GOT3 (cell line): Measurements from ENCODE around the gene SLC5A6.

Experiments
- DNase-seq: peaks from one replicate; lab custom pipeline; 2025; ENCODE audit warnings: mixed read lengths; lab: John Stamatoyannopoulos, UW

Gene SLC5A6

DNA sequence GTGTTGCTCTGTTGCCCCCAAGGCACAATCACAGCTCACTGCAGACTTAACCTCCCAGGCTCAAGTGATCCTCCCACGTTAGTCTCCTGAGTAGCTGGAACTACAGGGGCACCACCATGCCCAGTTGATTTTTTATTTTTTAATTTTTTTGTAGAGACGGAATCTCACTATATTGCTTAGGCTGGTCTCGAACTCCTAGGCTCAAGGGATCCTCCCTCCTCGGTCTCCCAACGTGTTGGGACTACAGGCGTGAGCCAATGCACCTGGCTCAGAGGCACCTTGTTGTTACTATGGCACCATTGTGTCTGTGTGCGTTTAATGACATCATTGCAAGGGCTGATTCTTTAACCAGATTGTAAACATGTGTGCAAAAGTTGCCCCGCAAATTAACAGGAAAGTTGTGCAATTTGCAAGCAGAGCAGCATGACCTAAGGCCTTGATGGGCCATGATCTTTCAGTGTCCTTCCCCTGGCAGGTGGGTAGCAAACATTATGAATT is 40.7 kb downstream of the SLC5A6 start:
- DNase-seq: no peak

DNA sequence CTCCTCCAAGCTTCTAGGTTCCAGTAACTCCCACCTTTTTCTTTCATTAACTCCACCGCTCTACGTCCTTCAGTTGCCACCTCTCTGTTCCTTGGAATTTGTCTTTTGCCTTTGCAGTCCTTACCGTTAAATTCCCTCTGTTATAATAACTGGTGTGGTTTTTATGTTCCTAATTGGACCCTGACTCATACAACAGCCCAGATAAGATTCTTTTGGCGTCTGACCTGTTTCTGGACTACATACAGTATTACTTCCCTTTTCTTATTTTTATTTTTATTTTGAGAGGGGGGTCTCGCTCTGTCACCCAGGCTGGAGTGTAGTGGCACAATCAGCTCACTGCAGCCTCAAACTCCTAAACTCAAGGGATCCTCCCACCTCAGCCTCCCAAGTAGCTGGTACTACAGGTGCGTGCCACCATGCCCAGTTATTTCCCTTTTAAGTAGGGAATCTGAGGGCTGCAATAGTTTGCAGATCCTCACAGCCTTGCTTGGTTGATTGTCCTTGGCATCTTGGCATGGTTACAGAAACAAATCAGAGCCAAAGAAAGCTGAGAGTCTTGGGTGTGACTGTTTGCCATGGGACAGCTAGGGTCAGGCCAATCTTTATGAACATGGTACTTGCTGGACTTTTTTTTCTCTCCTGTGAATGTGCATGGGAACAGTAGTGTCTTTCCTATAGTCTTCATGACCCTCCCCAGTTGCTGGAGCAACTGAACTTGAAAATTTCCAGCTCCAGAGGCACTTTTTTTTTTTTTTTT is 41.3 kb downstream of the SLC5A6 start:
- DNase-seq: no peak

DNA sequence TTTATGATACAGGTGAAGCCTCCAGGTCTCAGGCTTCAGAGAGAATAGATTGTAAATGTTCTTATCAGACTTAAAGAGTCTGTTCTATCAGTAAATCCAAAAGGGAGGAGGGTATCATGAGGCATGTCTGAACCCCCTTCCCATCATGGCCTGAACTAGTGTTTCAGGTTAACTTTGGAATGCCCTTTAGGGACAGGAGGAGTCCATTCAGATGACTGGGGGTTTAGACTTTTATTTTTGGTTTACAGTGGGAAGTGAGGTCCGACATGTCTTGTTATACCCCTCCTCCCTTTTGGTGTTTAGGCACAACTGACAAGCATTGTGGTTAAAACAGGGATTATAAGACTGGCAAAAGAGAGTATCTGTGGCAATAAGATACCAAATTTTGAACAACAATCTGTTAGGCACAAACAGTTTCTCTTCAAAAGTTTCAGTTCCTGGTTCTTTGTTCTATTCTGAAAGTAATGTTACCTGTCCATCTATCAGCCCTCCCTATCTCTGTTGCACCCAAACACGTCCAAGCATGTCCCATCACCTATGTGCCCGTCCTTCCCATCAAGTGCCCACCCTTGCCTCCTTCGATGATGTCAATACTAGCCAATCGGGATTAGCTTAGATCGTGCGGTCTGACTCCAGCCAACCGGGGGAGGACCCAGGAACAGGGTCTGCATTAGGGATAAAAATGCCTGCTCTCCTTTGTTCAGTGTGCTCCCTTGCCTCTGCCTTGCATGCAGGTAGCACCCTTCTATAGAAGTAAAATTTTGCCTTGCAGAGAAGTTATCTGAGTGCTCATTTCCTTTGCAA is 46.9 kb downstream of the SLC5A6 start:
- DNase-seq: no peak

DNA sequence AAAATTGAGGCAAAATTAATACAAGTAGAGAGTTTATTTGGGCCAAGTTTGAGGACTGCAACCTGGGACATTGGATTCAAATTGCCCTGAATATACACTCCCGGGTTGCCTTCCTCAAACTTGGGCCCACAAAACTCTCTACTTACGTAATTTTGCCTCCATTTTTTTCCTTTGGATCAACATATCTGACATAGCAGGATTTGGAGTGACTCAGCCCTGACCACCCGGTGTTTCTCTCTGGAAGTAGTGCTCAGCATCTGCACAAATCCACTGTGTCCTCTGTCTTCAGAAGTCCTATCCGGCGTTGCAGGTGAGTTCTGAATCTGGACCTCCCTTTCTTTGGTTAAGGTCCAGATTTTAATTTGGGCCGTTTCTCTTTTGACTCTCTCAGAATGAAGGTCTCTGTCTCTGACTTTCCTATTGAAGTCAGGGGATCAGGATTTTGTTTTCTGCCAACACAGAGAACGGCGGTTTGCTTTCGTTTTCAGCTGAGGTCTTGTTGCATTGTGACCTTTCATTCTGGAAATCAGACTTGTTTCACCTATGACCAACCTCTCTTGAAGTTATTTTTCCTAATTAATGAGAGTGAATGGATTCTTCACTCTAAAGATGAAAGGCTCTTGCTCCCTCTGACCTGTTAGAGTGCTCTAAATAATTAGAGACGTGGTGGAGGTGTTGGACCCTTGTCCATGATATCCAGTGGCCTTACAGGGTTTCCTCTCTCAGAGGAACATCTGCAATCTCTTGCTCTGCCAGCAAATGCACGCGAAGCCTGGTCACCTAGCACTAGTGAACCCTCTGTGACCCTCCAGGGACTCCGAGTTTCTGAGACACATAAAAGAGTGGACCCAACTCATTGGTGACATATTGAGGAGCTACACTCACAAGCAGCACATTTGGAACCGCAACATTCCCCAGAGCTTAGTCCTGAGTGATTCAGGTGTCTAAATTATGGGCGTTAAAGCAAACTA is 49.6 kb downstream of the SLC5A6 start:
- DNase-seq: no peak

DNA sequence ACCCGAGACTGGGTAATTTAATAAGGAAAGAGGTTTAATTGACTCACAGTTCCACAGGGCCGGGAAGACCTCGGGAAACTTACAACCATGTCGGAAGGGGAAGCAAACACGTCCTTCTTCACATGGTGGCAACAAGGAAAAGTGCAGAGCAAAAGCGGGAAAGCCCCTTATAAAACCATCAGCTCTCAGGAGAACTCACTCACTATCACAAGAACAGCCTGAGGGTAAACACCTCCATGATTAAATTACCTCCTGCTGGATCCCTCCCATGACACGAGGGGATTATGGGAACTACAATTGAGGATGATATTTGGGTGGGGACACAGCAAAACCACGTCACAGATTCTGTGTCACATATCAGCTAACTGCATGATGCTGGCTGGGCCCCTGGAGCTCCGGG is 51.9 kb downstream of the SLC5A6 start:
- no peak for DNase-seq

DNA sequence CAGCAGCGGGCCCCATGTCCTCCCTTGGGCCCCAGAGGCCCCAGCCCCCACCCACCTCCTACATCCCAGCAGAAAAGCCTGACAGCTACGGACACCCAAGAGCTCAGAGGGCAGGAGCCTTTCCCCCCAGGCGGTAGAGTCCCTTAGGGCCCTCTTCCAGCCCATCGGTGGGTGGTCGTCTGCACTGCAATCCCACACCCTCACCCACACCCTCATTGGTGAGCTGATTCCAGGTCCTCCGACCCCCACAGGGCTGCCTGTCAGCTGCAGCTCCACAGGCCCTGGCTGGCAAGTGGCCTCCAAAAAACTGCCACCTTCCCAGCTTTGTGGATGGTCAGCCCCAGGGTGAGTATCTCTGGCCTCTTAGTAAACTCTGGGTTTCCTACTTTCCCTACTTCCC is 52.8 kb downstream of the SLC5A6 start:
- DNase-seq: no peak

DNA sequence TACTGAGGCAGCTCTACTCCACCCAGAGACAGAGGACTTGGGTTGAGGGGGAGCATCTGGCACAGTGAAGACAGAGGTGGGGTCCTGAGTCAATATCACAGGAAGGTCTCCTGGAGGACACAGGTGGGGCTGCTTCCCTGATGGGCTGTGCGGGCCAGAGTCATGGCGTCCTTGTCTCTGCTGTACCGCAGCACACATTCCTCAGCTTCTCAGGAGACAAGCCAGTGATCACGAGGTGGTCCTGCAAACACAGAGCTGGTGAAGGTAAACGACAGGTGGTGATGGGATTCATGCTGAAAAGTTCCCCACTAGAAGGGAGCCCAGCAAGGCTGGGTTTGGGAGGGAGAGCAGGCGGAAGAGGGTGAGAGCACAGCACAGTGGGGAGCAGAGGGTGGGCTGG is 53.6 kb downstream of the SLC5A6 start:
- no peak for DNase-seq

DNA sequence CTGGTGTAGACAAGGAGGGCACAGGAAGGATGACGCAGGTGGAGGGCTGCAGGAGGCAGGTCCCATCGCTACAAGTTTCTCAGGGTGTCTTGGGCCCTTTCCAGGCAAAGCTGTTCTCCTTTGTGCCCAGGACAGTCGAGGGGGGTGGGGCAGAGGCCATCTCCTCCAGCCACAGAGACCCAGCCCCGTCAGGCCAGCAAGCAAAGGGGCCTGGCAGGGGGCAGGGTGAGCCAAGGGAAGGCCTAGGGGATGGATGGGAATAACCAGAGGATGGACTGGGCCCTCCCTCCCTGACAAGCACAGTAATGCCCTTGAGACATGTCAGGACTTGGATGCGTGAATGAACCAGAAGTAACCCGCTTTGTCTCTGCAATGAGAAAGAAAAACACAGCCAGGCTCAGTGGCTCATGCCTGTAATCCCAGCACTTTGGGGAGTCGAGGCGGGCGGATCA is 57.0 kb downstream of the SLC5A6 start:
- DNase-seq: no peak

DNA sequence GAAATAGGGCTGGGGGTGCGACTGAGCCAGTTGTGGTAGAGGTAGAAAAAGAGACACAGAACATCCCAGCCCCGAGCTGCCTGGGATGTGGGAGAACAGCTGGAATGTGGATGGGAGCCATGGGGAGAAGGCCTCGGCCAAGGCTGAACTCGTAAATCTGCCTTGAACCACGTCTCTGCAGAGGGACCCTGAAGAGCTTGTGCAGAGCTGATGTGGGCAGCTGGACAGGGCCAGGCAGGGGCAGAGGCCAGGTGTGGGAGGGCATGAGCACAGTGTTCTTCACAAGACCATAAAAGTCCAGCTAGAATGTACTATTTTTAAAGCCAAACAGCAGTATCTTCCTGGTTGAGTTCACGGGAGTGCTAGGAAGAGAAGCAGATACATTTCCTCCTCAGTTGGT is 57.6 kb downstream of the SLC5A6 start:
- no peak for DNase-seq

DNA sequence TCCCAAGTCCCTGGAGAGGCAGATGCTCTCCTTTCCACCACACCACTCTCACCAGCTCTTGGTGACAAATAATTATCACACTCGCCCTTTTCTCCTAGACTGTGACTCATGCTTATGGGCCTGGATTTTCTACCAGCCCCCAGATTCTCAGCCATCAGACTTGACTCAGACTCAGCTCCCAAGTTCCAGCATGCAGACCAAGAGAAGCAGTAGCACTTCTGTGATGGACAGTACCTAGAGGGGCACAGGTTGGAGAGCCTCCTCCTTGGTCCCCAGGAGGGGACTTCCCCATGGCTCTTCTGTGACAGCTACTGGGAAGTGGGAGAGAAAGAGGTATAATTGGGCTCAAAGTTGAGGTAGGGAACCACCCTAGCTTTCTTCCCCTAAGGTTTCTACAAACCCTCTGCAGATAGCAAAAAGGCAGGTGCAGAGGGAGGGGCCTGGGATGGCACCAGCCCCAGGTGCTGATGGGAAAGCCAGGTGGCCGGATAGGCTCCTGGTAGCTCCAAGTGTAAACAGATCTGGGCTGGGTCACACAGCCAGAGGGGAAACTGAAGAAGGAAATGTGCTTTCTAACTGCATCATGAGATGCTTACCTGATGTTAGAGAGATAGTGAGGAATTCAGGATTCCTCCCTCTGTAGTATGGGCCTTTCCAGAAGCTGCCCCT is 59.1 kb downstream of the SLC5A6 start:
- DNase-seq: no peak

DNA sequence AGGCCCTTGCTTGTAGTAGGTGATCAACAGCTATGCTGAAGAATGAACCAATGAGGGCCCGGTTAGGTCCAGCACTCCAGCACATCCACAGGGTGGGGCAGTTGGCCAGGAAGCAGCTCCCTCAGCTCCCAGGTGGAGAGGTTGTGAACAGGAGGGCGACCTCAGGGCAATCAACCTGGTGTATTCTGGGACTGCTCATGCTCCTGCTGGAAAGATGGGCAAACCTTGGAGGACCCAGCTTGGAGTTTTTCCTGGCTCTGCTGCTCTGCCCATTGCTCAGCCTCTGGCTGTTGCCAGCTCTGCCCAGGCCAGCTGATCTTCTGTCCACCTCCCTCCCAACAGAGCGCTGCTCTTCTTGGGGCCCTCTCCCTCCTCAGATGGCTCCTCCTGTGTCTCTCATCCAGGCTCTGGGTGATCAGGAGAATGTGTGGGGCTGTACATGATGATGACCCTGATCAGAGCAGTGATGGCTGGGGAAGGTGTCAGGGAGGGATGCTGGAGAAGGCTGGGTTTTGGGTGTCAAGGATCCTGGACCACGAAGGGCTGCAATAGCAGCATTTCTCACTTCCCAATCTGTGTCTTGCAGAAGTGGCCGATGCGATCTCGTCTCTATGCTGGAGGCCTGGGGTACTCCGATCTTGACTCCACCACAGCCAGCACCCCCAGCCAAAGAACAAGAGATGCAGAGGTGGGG is 59.8 kb downstream of the SLC5A6 start:
- DNase-seq: no peak

DNA sequence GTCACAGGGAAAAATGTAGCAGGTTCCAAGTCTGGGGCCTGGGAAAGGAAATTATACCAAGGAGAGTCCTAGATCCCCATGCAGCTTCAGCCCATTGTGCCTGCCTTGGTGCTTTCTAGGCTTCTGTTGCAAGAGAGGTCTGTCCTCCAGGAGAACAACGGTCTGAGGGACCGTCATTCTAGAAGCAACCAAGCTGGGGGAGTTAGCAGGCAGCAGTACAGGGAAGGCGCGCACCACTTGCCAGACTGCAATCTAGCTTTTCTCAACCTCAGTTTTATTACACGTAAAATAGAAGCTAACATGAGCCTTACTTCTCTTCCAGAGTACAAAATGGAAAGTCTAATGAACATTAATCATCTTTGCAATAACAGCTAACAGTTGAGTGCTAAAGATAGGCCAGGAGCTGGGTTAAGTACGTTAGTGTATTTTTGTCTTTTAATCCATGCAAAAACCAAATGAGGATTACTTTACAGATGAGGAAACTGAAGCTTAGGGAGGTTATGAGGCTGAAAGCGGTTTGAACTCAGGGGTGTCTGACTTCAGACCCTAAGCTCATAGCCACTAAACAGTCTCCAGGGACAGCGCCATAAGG is 61.3 kb downstream of the SLC5A6 start:
- no peak for DNase-seq
